Keratinocyte (primary cell): ENCODE data around the gene COPA. TPM values are rescaled to one million over a fixed set of nuclear protein-coding genes. Genes with fewer than 3 reads are reported as not detected.

Source experiments
- DNase-seq: peaks from one replicate; pipeline ENCODE4 v3.0.0-alpha.2; 2011; ENCODE audit warnings: low read depth, missing footprints, low spot score
- FAIRE-seq: peaks from 2 replicates; lab custom pipeline; 2011; peaks lifted over from hg19 to GRCh38; lab: Jason Lieb, UNC
- H2AFZ ChIP-seq: 2 replicates; pipeline ENCODE4 v1.6.0; 2012; ENCODE audit warnings: low read length, control low read depth, inconsistent platforms; ENCODE audit not compliant: control insufficient read depth
- H3K27ac ChIP-seq: 2 replicates; pipeline ENCODE4 v1.5.1; 2011; ENCODE audit warnings: low read length; ENCODE audit not compliant: control insufficient read depth, insufficient read depth
- H3K27me3 ChIP-seq: 3 replicates; pipeline ENCODE4 v1.6.0; 2011; ENCODE audit warnings: low read length; ENCODE audit not compliant: control insufficient read depth, insufficient read depth; ENCODE audit errors: extremely low read depth
- H3K36me3 ChIP-seq, 2 experiments: 2 replicates in 1 of 2; 3 replicates in 1 of 2; pipeline ENCODE4 v1.5.1; 2011; ENCODE audit warnings: low read length in 2 of 2, mild to moderate bottlenecking in 1 of 2; ENCODE audit not compliant: control insufficient read depth in 2 of 2, insufficient read depth in 2 of 2; ENCODE audit errors: extremely low read depth in 1 of 2
- H3K4me1 ChIP-seq: 3 replicates; pipeline ENCODE4 v1.5.1; 2011; ENCODE audit warnings: low read length; ENCODE audit not compliant: control insufficient read depth, insufficient read depth; ENCODE audit errors: extremely low read depth
- H3K4me2 ChIP-seq: 3 replicates; pipeline ENCODE4 v1.6.0; 2011; ENCODE audit warnings: low read depth, low read length; ENCODE audit not compliant: control insufficient read depth, insufficient read depth; ENCODE audit errors: extremely low read depth
- H3K4me3 ChIP-seq, 3 experiments: fragments of 200-600 bp in 1 of 3; sonication (generic) in 1 of 3; 2 replicates in 2 of 3; 3 replicates in 1 of 3; pipeline ENCODE4 v1.5.1; 2011 to 2016; ENCODE audit warnings: low read length in 3 of 3, mild to moderate bottlenecking in 3 of 3, control low read depth in 2 of 3, inconsistent platforms in 1 of 3, low read depth in 1 of 3, mixed read lengths in 1 of 3, mixed run types in 1 of 3, moderate library complexity in 1 of 3; ENCODE audit not compliant: control insufficient read depth in 2 of 3, insufficient read depth in 2 of 3; ENCODE audit errors: extremely low read depth in 1 of 3
- H3K79me2 ChIP-seq: 2 replicates; pipeline ENCODE4 v1.6.0; 2012; ENCODE audit warnings: low read length; ENCODE audit not compliant: control insufficient read depth, insufficient read depth
- H3K9ac ChIP-seq: 3 replicates; pipeline ENCODE4 v1.6.0; 2011; ENCODE audit warnings: low read length; ENCODE audit not compliant: control insufficient read depth, insufficient read depth; ENCODE audit errors: extremely low read depth
- H3K9me1 ChIP-seq: 3 replicates; pipeline ENCODE4 v1.6.0; 2011; ENCODE audit warnings: low read length; ENCODE audit not compliant: control insufficient read depth, insufficient read depth; ENCODE audit errors: extremely low read depth
- H3K9me3 ChIP-seq: 2 replicates; pipeline ENCODE4 v1.5.1; 2012; ENCODE audit warnings: low read depth, low read length; ENCODE audit not compliant: control insufficient read depth
- H4K20me1 ChIP-seq: 3 replicates; pipeline ENCODE4 v1.6.0; 2011; ENCODE audit warnings: low read length; ENCODE audit not compliant: control insufficient read depth, insufficient read depth; ENCODE audit errors: extremely low read depth
- EZH2 ChIP-seq: IDR thresholded peaks from one replicate; pipeline ENCODE4 v1.6.1; 2012; ENCODE audit warnings: inconsistent platforms, mild to moderate bottlenecking, low read length, moderate library complexity
- dilution Hi-C: fragments of 300-500 bp; cut with MboI; formaldehyde crosslinking; loops from one replicate; pipeline ENCODE4 v1.7.0; 2020; ENCODE audit warnings: low sequenced_read_pairs; ENCODE audit not compliant: extremely low pct_ligation_motif_present
- polyA plus RNA-seq, 5 experiments: library from polyadenylated mRNA; depleted of rRNA in 3 of 5; stranded (reverse) in 3 of 5; stranded (forward) in 1 of 5; unstranded in 1 of 5; fragments of >200 nt; gene quantifications; 1 replicate in 1 of 5; 2 replicates in 3 of 5; 3 replicates in 1 of 5; pipeline versions ENCODE4 v1.2.1 to v1.2.3, GENCODE V29; 2011 to 2012; ENCODE audit warnings: missing spikeins in 2 of 5, low read depth in 1 of 5, low replicate concordance in 1 of 5
- TF ChIP-seq, protein P1 (sequence below), 3 experiments: IDR thresholded peaks in 1 of 3; conservative IDR thresholded peaks in 1 of 3; optimal IDR thresholded peaks in 1 of 3; 2 replicates in 2 of 3; 3 replicates in 1 of 3; pipeline versions ENCODE3 to v1.5.1; 2011; ENCODE audit warnings: low read length in 3 of 3, mild to moderate bottlenecking in 3 of 3, moderate library complexity in 2 of 3, control low read depth in 1 of 3, inconsistent platforms in 1 of 3; ENCODE audit not compliant: insufficient read depth in 2 of 3; ENCODE audit errors: extremely low read depth in 1 of 3

COPA gene
- polyA plus RNA-seq, 1 donor (not counting 4 experiments of a cell fraction or from before 2014, with no cell fraction given), result 169 TPM

DNA sequence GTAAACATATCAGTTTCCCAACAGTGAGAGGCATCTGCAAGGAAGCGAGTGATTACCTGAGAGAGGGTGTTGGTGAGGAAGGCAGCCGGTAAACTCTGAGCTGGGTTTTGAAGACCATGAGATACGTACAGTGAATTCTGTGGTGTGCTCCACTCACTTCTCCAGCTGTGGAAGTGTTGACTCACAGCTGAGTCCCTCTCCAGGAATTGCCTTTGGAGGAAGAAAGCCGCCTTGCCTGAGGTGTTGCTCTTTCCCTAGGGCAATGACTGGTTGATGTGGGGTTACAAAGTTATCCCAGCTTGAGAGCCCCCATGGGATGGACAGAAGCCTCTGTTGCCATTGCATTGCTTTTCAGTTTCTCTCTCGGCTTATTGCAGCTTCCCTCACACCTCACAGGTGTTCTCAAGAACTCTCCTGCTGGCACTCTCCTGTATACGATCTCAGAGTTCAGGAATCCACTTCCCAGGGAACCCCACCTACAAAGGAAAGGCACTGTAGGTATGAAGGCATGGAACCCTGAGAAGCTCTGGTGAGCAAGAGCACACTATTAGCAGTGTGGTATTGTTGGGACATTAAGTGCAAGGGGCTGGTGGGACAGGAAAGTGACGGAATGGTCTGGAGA, 34.6 kb upstream of the COPA start:
- H3K9me3 ChIP-seq, result no peaks in the 10 kb centered on the region
- no peaks in the 10 kb centered on the region for H3K27me3 ChIP-seq
- TF ChIP-seq EZH2, result no peak
- TF ChIP-seq, protein P1, sequence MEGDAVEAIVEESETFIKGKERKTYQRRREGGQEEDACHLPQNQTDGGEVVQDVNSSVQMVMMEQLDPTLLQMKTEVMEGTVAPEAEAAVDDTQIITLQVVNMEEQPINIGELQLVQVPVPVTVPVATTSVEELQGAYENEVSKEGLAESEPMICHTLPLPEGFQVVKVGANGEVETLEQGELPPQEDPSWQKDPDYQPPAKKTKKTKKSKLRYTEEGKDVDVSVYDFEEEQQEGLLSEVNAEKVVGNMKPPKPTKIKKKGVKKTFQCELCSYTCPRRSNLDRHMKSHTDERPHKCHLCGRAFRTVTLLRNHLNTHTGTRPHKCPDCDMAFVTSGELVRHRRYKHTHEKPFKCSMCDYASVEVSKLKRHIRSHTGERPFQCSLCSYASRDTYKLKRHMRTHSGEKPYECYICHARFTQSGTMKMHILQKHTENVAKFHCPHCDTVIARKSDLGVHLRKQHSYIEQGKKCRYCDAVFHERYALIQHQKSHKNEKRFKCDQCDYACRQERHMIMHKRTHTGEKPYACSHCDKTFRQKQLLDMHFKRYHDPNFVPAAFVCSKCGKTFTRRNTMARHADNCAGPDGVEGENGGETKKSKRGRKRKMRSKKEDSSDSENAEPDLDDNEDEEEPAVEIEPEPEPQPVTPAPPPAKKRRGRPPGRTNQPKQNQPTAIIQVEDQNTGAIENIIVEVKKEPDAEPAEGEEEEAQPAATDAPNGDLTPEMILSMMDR (optimal IDR thresholded peaks at IDR 0.05 in 1 of 3, IDR thresholded peaks at IDR 0.05 in 1 of 3, conservative IDR thresholded peaks at IDR 0.05 in 1 of 3; ENCODE audit: extremely low read depth in 1 of 3, insufficient read depth in 2 of 3, low read length in 3 of 3), result no peak
- dilution Hi-C loops, result no loop called here
- peak; percentile 90 for FAIRE-seq
- H3K79me2 ChIP-seq, result no peaks in the 10 kb centered on the region
- H4K20me1 ChIP-seq, result no peaks in the 10 kb centered on the region
- no peaks in the 10 kb centered on the region for H3K36me3 ChIP-seq
- H2AFZ ChIP-seq, result peak overlapping the region; percentile 31
- H3K9ac ChIP-seq, result no peak overlapping the region
- H3K4me2 ChIP-seq, result peak overlapping the region; percentile 20
- H3K4me3 ChIP-seq, result no peak overlapping the region
- H3K4me1 ChIP-seq, result peaks cover 20% of the 10 kb centered on the region
- DNase-seq, result peak; percentile 49
- no peak overlapping the region for H3K27ac ChIP-seq
- no peaks in the 10 kb centered on the region for H3K9me1 ChIP-seq

DNA sequence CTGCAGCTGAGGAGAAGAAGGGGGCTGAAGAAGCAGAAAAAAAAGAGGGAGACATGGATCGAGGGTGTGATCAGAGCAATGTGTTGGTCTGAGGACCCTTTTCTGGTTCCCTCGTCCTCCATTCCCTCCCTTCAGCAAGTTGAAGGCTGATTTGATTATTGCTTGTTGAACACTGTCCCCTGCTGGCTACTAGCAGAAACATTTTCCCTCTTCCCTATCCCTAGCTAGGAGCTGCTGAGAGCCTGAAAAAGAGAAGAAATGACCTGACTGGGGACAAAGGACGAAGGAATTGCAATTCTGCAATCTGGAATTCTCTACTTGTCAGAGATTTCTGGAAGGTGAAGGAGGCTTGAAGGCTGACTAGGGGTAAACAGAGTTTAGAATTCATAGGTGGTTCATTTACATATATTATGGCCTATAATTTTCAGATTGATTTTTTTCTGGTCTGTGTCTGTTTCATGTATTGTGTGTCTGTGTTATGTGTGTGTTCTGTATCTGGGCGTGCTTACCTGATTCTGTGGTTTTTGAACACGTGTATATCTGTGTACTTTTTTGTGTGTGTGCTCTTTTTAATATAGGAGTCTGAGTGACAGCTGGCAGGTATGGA, 33.6 kb upstream of the COPA start:
- Histone ChIP-seq H3K79me2 (no peaks in the 10 kb centered on the region), H3K9me1 (no peaks in the 10 kb centered on the region), H3K4me2 (no peak overlapping the region), H3K27ac (no peak overlapping the region), H4K20me1 (no peaks in the 10 kb centered on the region), H3K36me3 (no peaks in the 10 kb centered on the region), H3K4me1 (peaks cover 20% of the 10 kb centered on the region), H3K4me3 (no peak overlapping the region), H3K9ac (no peak overlapping the region), H3K27me3 (no peaks in the 10 kb centered on the region), H2AFZ (no peak overlapping the region), H3K9me3 (no peaks in the 10 kb centered on the region)
- TF ChIP-seq, protein P1 (optimal IDR thresholded peaks at IDR 0.05 in 1 of 3, IDR thresholded peaks at IDR 0.05 in 1 of 3, conservative IDR thresholded peaks at IDR 0.05 in 1 of 3; ENCODE audit: extremely low read depth in 1 of 3, insufficient read depth in 2 of 3, low read length in 3 of 3), result peak; percentile 87 to 96 (median 94)
- no peak for TF ChIP-seq EZH2
- dilution Hi-C loops, result no loop called here
- FAIRE-seq (peak; percentile 91), DNase-seq (no peak)
